Progenitor cell of endocrine pancreas (in vitro differentiated cells): ENCODE measurements around the gene EDC4. TPM values are rescaled to one million over a fixed set of nuclear protein-coding genes. Genes with fewer than 3 reads are reported as not detected.
A peak's percentile ranks its signal among the peaks of the same experiment; 100 is the strongest.

Source experiments
- DNase-seq: peaks from one replicate; pipeline ENCODE4 v3.0.0; 2021; ENCODE audit warnings: low spot score; ENCODE audit not compliant: unreplicated experiment
- H3K27ac Mint-ChIP-seq: 2 replicates; pipeline ENCODE4 v1.8.0; 2021; ENCODE audit warnings: mild to moderate bottlenecking, moderate library complexity, mixed read lengths
- H3K27me3 Mint-ChIP-seq: 2 replicates; pipeline ENCODE4 v1.8.0; 2021; ENCODE audit warnings: mixed read lengths
- H3K36me3 Mint-ChIP-seq: 2 replicates; pipeline ENCODE4 v1.8.0; 2022; ENCODE audit warnings: mixed read lengths; ENCODE audit not compliant: insufficient read depth
- H3K4me1 Mint-ChIP-seq: 2 replicates; pipeline ENCODE4 v1.8.0; 2021; ENCODE audit warnings: low read depth, mixed read lengths
- H3K4me3 Mint-ChIP-seq: 2 replicates; pipeline ENCODE4 v1.8.0; 2021; ENCODE audit warnings: low read depth, mild to moderate bottlenecking, moderate library complexity, mixed read lengths
- H3K9me3 Mint-ChIP-seq: 2 replicates; pipeline ENCODE4 v1.8.0; 2021; ENCODE audit warnings: low read depth, mixed read lengths
- CTCF ChIP-seq: fragments of 200-600 bp; sonication (generic); IDR thresholded peaks from one replicate; pipeline ENCODE4 v1.5.0; 2021; ENCODE audit warnings: antibody characterized with exemption, mild to moderate bottlenecking; ENCODE audit not compliant: unreplicated experiment
- total RNA-seq: library from RNA; stranded (reverse); gene quantifications from 2 replicates; pipeline ENCODE4 v1.2.1, GENCODE V29; 2021

The EDC4 gene
- total RNA-seq, 1 donor from 2014 or later: 110 TPM

GRCh38 chr16:67865318-67865717, 7.5 kb upstream of the EDC4 start:
- TF ChIP-seq CTCF: peak; percentile 43
- no peak overlapping the region for H3K4me3 Mint-ChIP-seq
- no peak overlapping the region for H3K27ac Mint-ChIP-seq
- H3K4me1 Mint-ChIP-seq: no peaks in the 10 kb centered on the region
- H3K27me3 Mint-ChIP-seq: no peaks in the 10 kb centered on the region
- no peaks in the 10 kb centered on the region for H3K9me3 Mint-ChIP-seq
- no peak for DNase-seq
- H3K36me3 Mint-ChIP-seq: peaks cover 9% of the 10 kb centered on the region

- H3K36me3 Mint-ChIP-seq: peaks cover 9% of the 10 kb centered on the region
- H3K4me1 Mint-ChIP-seq: peaks cover 3% of the 10 kb centered on the region
- TF ChIP-seq CTCF: no peak
- H3K9me3 Mint-ChIP-seq: no peaks in the 10 kb centered on the region
- DNase-seq: no peak
- no peak overlapping the region for H3K27ac Mint-ChIP-seq
- H3K4me3 Mint-ChIP-seq: no peak overlapping the region
- no peaks in the 10 kb centered on the region for H3K27me3 Mint-ChIP-seq
Measured at GRCh38 chr16:67868290-67868689, 4.6 kb upstream of the EDC4 start.

- peaks cover 9% of the 10 kb centered on the region for H3K36me3 Mint-ChIP-seq
- TF ChIP-seq CTCF: no peak
- H3K4me3 Mint-ChIP-seq: no peak overlapping the region
- peaks cover 14% of the 10 kb centered on the region for H3K4me1 Mint-ChIP-seq
- no peaks in the 10 kb centered on the region for H3K27me3 Mint-ChIP-seq
- no peak for DNase-seq
- no peak overlapping the region for H3K27ac Mint-ChIP-seq
- no peaks in the 10 kb centered on the region for H3K9me3 Mint-ChIP-seq
Measured at GRCh38 chr16:67869653-67870052, 3.2 kb upstream of the EDC4 start.

GRCh38 chr16:67871256-67871655, 1.6 kb upstream of the EDC4 start:
- H3K4me1 Mint-ChIP-seq: peaks cover 23% of the 10 kb centered on the region
- TF ChIP-seq CTCF: no peak
- peaks cover 9% of the 10 kb centered on the region for H3K36me3 Mint-ChIP-seq
- no peaks in the 10 kb centered on the region for H3K9me3 Mint-ChIP-seq
- no peak overlapping the region for H3K4me3 Mint-ChIP-seq
- H3K27me3 Mint-ChIP-seq: no peaks in the 10 kb centered on the region
- no peak overlapping the region for H3K27ac Mint-ChIP-seq
- no peak for DNase-seq

GRCh38 chr16:67872131-67872630, 671 bp upstream of the EDC4 start:
- peaks cover 23% of the 10 kb centered on the region for H3K4me1 Mint-ChIP-seq
- peaks cover 6% of the 10 kb centered on the region for H3K36me3 Mint-ChIP-seq
- TF ChIP-seq CTCF: no peak
- peak overlapping the region; percentile 91 for H3K4me3 Mint-ChIP-seq
- peak overlapping the region; percentile 89 for H3K27ac Mint-ChIP-seq
- no peaks in the 10 kb centered on the region for H3K9me3 Mint-ChIP-seq
- H3K27me3 Mint-ChIP-seq: no peaks in the 10 kb centered on the region
- no peak for DNase-seq
